ENCODE results near the gene ZNF652.

- TF ChIP-seq POLR2A (IDR thresholded peaks at IDR 0.05) (no peak), CTCF (IDR thresholded peaks at IDR 0.05) (no peak)
These were observed 40.7 kb upstream of the ZNF652 start for GRCh38 chr17:49402706-49403105.
